Cardiac atrium fibroblast (primary cell): Measurements from ENCODE around the gene BTBD6. TPM values are rescaled to one million over a fixed set of nuclear protein-coding genes. Genes with fewer than 3 reads are reported as not detected.

ENCODE experiments used
- total RNA-seq: library from RNA; depleted of rRNA; stranded (reverse); fragments of >200 nt; gene quantifications from 2 replicates; pipeline ENCODE4 v1.2.3, GENCODE V29; 2015

Gene BTBD6
- total RNA-seq: 48.7 and 53.6 TPM in 2 replicates

DNA sequence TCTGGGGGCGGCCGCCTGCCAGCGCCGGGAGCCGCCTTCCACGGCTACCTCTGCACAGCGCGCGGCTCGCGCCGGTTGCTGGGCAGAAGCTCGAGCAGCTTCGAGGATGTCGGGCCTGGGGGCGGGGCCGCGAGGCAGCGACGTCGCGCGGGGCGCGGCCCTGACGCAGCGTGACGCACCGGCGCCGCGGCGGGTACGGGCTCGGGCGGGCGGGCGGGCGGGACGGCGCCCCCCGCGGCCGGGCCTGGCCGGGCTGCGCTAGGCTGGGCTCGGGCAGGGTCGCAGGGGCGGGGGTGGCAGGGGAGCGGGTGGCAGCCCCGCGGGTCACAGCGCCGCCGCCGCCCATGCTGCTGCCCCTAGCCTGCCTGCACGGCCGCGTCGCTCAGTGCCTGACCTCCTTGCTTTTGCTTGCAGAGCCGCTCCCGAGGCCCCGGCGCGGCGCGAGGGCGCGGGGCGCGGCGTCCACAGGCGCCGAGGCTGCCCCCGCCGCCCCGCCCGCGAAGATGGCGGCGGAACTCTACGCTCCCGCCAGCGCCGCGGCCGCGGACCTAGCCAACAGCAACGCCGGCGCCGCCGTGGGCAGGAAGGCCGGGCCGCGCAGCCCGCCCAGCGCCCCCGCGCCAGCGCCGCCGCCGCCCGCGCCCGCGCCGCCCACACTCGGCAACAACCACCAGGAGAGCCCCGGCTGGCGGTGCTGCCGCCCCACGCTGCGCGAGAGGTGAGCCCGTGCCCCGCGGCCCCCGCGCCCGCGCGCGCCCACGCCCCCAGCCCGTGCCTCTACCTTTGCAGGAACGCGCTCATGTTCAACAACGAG, at the start of gene BTBD6:
BTBD6 (plus strand) TSS at position 166 of the 814 bp plus-strand sequence; CDS start at position 345, 179 bp downstream.

Other genes starting within 250 kb of the BTBD6 start
- 11.4 and 11.5 TPM in 2 replicates for gene CDCA4, start 227.4 kb upstream of the BTBD6 start, total RNA-seq
- gene GPR132, start 183.1 kb upstream of the BTBD6 start, total RNA-seq: not detected in 2 replicates
- gene JAG2, start 79.8 kb upstream of the BTBD6 start, total RNA-seq: 4.3 and 4.4 TPM in 2 replicates
- gene NUDT14, start 67.2 kb upstream of the BTBD6 start, total RNA-seq: 5.7 and 9.6 TPM in 2 replicates
- 32.7 and 40.8 TPM in 2 replicates for gene BRF1, start 52.5 kb downstream of the BTBD6 start, total RNA-seq
- gene PACS2, start 66.2 kb downstream of the BTBD6 start, total RNA-seq: 35.2 and 61.7 TPM in 2 replicates
- gene TEX22, start 150.0 kb downstream of the BTBD6 start, total RNA-seq: 0.18 TPM in 1 of 2 replicates, not detected in the other
- gene MTA1, start 171.3 kb downstream of the BTBD6 start, total RNA-seq: 32.2 and 49.5 TPM in 2 replicates
- 242 and 285 TPM in 2 replicates for gene CRIP2, start 226.3 kb downstream of the BTBD6 start, total RNA-seq
- 2.9 and 18.4 TPM in 2 replicates for gene CRIP1, start 238.4 kb downstream of the BTBD6 start, total RNA-seq
- gene TEDC1, start 242.7 kb downstream of the BTBD6 start, total RNA-seq: 7.6 and 7.9 TPM in 2 replicates